ENCODE measurements around the gene LPP. TPM values are rescaled to one million over a fixed set of nuclear protein-coding genes. Genes with fewer than 3 reads are reported as not detected.

The LPP gene
- total and polyA plus RNA-seq, 10 of the 15 experiments (the other 5 are each of a cell fraction or from before 2014, with no cell fraction given), result under 0.01 to 0.62 (median 0.03) TPM

GRCh38 chr3:188446766-188447165, 292.8 kb downstream of the LPP start (continued):
- TF ChIP-seq TARDBP (IDR thresholded peaks at IDR 0.05; ENCODE audit: borderline replicate concordance), result no peak
- TF ChIP-seq ZNF24 (IDR thresholded peaks at IDR 0.05), result no peak
- no peak for TF ChIP-seq RAD21 (IDR thresholded peaks at IDR 0.05; ENCODE audit: insufficient read depth, low read depth, low read length)
- no peak for TF ChIP-seq CEBPB (IDR thresholded peaks at IDR 0.05; ENCODE audit: borderline replicate concordance in 1 of 2, low read depth in 2 of 2, low read length in 2 of 2)
- TF ChIP-seq PAX8 (IDR thresholded peaks at IDR 0.05), result no peak
- TF ChIP-seq TAF1 (IDR thresholded peaks at IDR 0.05; ENCODE audit: borderline replicate concordance, low read depth, low read length), result no peak
- no peak for TF ChIP-seq CREM (IDR thresholded peaks at IDR 0.05; ENCODE audit: low read depth)
- no peak for TF ChIP-seq FOXK2 (IDR thresholded peaks at IDR 0.05)
- no peak for TF ChIP-seq BHLHE40 (IDR thresholded peaks at IDR 0.05; ENCODE audit: borderline replicate concordance in 1 of 2, low read depth in 2 of 2, low read length in 1 of 2)
- TF ChIP-seq RCOR1 (conservative IDR thresholded peaks at IDR 0.05; ENCODE audit: low read depth, low read length), result no peak

GRCh38 chr3:188448813-188449212, 294.9 kb downstream of the LPP start:
- POLR2A ChIA-PET, result no interaction called here

More at GRCh38 chr3:188448813-188449212, 294.9 kb downstream of the LPP start:
- no peak overlapping the region for H2AFZ ChIP-seq (ENCODE audit: control insufficient read depth, low read depth, low read length)
- CTCF ChIA-PET, result interaction anchor here (1.2 kb wide), 1 partner anchor 709 kb away, joined by 3 read pairs; no protein-coding TSS in a partner anchor
- 42% methylated on average over 4 of the region's 4 CpGs for WGBS (ENCODE audit: insufficient coverage, insufficient replicate concordance, low lambda C conversion rate, missing lambda C conversion rate)
- no peak for TF ChIP-seq RAD21 (IDR thresholded peaks at IDR 0.05; ENCODE audit: insufficient read depth, low read depth, low read length)
- RAD21 ChIA-PET (ENCODE audit: unreplicated experiment), result no interaction called here
- no peak overlapping the region for H3K4me3 ChIP-seq
- no peak overlapping the region for H3K27ac ChIP-seq (ENCODE audit: control insufficient read depth, insufficient read depth)
- no peaks in the 10 kb centered on the region for H3K79me2 ChIP-seq (ENCODE audit: control insufficient read depth, insufficient read depth, low read length)
- H3K27me3 ChIP-seq (replicated peaks in 1 of 2; ENCODE audit: control insufficient read depth in 2 of 2, insufficient read depth in 2 of 2, low read length in 1 of 2), result no peaks in the 10 kb centered on the region
- no peak for DNase-seq (ENCODE audit: low read depth, low spot score)
- intact Hi-C loops (cut with micrococcal nuclease; ENCODE audit: unreplicated experiment) (loop anchor here (5.0 kb wide), 2 partner anchors 47 to 62 kb away; no protein-coding TSS in a partner anchor), in situ Hi-C loops (cut with MboI) (no loop called here)
- no peak for FAIRE-seq
- no TSS peak for BruUV-seq (replicated peaks)
- ATAC-seq, result no peak
- H3K36me3 ChIP-seq (ENCODE audit: control insufficient read depth in 2 of 2, insufficient read depth in 2 of 2, low read length in 1 of 2), result no peaks in the 10 kb centered on the region
- H4K20me1 ChIP-seq (ENCODE audit: control insufficient read depth, insufficient read depth), result no peaks in the 10 kb centered on the region; the same call in 1 of the 2 replicates
- H3K9ac ChIP-seq (ENCODE audit: control insufficient read depth, insufficient read depth, low read length), result no peak overlapping the region
- H3K9me3 ChIP-seq (replicated peaks; ENCODE audit: control insufficient read depth, insufficient read depth, low read length), result no peaks in the 10 kb centered on the region; the same call in 2 of the 3 replicates
- H3K4me2 ChIP-seq (ENCODE audit: control insufficient read depth, insufficient read depth), result no peak overlapping the region
- SMC1A ChIA-PET (ENCODE audit: uncharacterized antibody, unreplicated experiment), result no interaction called here
- H3K4me1 ChIP-seq (ENCODE audit: control insufficient read depth, insufficient read depth, low read length), result peaks cover 14% of the 10 kb centered on the region

Measured in GM12878 (cell line).